Rectal smooth muscle tissue (tissue), 1 donor: ENCODE measurements around the gene IER5.

Source experiments
- H3K27ac ChIP-seq: one replicate; pipeline ENCODE4 v1.7.0; 2013; ENCODE audit warnings: low read depth, low read length, inconsistent platforms
- H3K27me3 ChIP-seq: one replicate; pipeline ENCODE4 v1.7.0; 2013; ENCODE audit warnings: low read length; ENCODE audit not compliant: control insufficient read depth, insufficient read depth
- H3K36me3 ChIP-seq: one replicate; pipeline ENCODE4 v1.7.0; 2013; ENCODE audit warnings: low read length; ENCODE audit not compliant: control insufficient read depth, insufficient read depth
- H3K4me1 ChIP-seq: one replicate; pipeline ENCODE4 v1.7.0; 2013; ENCODE audit warnings: low read length; ENCODE audit not compliant: control insufficient read depth, insufficient read depth
- H3K4me3 ChIP-seq: one replicate; pipeline ENCODE4 v1.7.0; 2013; ENCODE audit warnings: low read length
- H3K9ac ChIP-seq: one replicate; pipeline ENCODE4 v1.7.0; 2013; ENCODE audit warnings: low read length

The IER5 gene

GRCh38 chr1:181104042-181104789 is 15.7 kb downstream of the IER5 start:
- H3K4me3 ChIP-seq = peak overlapping the region; percentile 86
- peak overlapping the region; percentile 59 for H3K9ac ChIP-seq
- peaks cover 13% of the 10 kb centered on the region for H3K4me1 ChIP-seq
- H3K27me3 ChIP-seq = no peaks in the 10 kb centered on the region
- H3K27ac ChIP-seq = peak overlapping the region; percentile 89
- H3K36me3 ChIP-seq = no peaks in the 10 kb centered on the region

- no peaks in the 10 kb centered on the region for H3K36me3 ChIP-seq
- H3K4me1 ChIP-seq = peaks cover 13% of the 10 kb centered on the region
- H3K27me3 ChIP-seq = no peaks in the 10 kb centered on the region
- peak overlapping the region; percentile 86 for H3K4me3 ChIP-seq
- peak overlapping the region; percentile 59 for H3K9ac ChIP-seq
- H3K27ac ChIP-seq = peak overlapping the region; percentile 89
Measured at GRCh38 chr1:181104790-181105133, 16.3 kb downstream of the IER5 start.

GRCh38 chr1:181105134-181106021 is 16.9 kb downstream of the IER5 start:
- Histone ChIP-seq H3K9ac (peak overlapping the region; percentile 59), H3K36me3 (no peaks in the 10 kb centered on the region), H3K4me3 (peak overlapping the region; percentile 86), H3K4me1 (peaks cover 10% of the 10 kb centered on the region), H3K27ac (peak overlapping the region; percentile 89), H3K27me3 (no peaks in the 10 kb centered on the region)

- Histone ChIP-seq H3K27me3 (no peaks in the 10 kb centered on the region), H3K36me3 (no peaks in the 10 kb centered on the region), H3K4me3 (peak overlapping the region; percentile 59), H3K27ac (peak overlapping the region; percentile 56), H3K4me1 (peaks cover 10% of the 10 kb centered on the region), H3K9ac (no peak overlapping the region)
Measured at GRCh38 chr1:181106022-181106312, 17.5 kb downstream of the IER5 start.

- H3K36me3 ChIP-seq = no peaks in the 10 kb centered on the region
- no peak overlapping the region for H3K9ac ChIP-seq
- H3K4me1 ChIP-seq = peaks cover 10% of the 10 kb centered on the region
- no peak overlapping the region for H3K4me3 ChIP-seq
- no peak overlapping the region for H3K27ac ChIP-seq
- no peaks in the 10 kb centered on the region for H3K27me3 ChIP-seq
Measured at GRCh38 chr1:181106479-181106878, 18.0 kb downstream of the IER5 start.

GRCh38 chr1:181107711-181108110 is 19.2 kb downstream of the IER5 start:
- Histone ChIP-seq H3K27me3 (no peaks in the 10 kb centered on the region), H3K9ac (no peak overlapping the region)

GRCh38 chr1:181108304-181108867 is 19.9 kb downstream of the IER5 start:
- H3K36me3 ChIP-seq = no peaks in the 10 kb centered on the region
- H3K9ac ChIP-seq = no peak overlapping the region
- no peaks in the 10 kb centered on the region for H3K27me3 ChIP-seq
- H3K4me1 ChIP-seq = peaks cover 10% of the 10 kb centered on the region
- no peak overlapping the region for H3K27ac ChIP-seq
- no peak overlapping the region for H3K4me3 ChIP-seq

More at GRCh38 chr1:181107711-181108110, 19.2 kb downstream of the IER5 start:
- H3K36me3 ChIP-seq = no peaks in the 10 kb centered on the region
- H3K27ac ChIP-seq = no peak overlapping the region
- H3K4me1 ChIP-seq = peaks cover 10% of the 10 kb centered on the region
- no peak overlapping the region for H3K4me3 ChIP-seq

- Histone ChIP-seq H3K27me3 (no peaks in the 10 kb centered on the region), H3K4me1 (no peaks in the 10 kb centered on the region), H3K36me3 (no peaks in the 10 kb centered on the region), H3K9ac (no peak overlapping the region), H3K27ac (no peak overlapping the region), H3K4me3 (no peak overlapping the region)
Measured at GRCh38 chr1:181110013-181110412, 21.5 kb downstream of the IER5 start.

- no peaks in the 10 kb centered on the region for H3K4me1 ChIP-seq
- H3K4me3 ChIP-seq = no peak overlapping the region
- no peaks in the 10 kb centered on the region for H3K27me3 ChIP-seq
- no peak overlapping the region for H3K27ac ChIP-seq
- H3K36me3 ChIP-seq = no peaks in the 10 kb centered on the region
- no peak overlapping the region for H3K9ac ChIP-seq
Measured at GRCh38 chr1:181111559-181111958, 23.1 kb downstream of the IER5 start.

- Histone ChIP-seq H3K9ac (no peak overlapping the region), H3K4me1 (no peaks in the 10 kb centered on the region), H3K4me3 (no peak overlapping the region), H3K36me3 (no peaks in the 10 kb centered on the region), H3K27ac (no peak overlapping the region), H3K27me3 (no peaks in the 10 kb centered on the region)
Measured at GRCh38 chr1:181112071-181112929, 23.8 kb downstream of the IER5 start.

- Histone ChIP-seq H3K27me3 (no peaks in the 10 kb centered on the region), H3K27ac (no peak overlapping the region), H3K9ac (no peak overlapping the region)
Measured at GRCh38 chr1:181113059-181113641, 24.6 kb downstream of the IER5 start.

More at GRCh38 chr1:181113059-181113641, 24.6 kb downstream of the IER5 start:
- no peak overlapping the region for H3K4me3 ChIP-seq
- H3K36me3 ChIP-seq = no peaks in the 10 kb centered on the region
- H3K4me1 ChIP-seq = no peaks in the 10 kb centered on the region
